RCC 7860 (cell line): ENCODE data around the gene LPAR1.
A peak's percentile ranks its signal among the peaks of the same experiment; 100 is the strongest.

Experiments
- DNase-seq: peaks from one replicate; pipeline ENCODE4 v3.0.0-alpha.2; 2015; ENCODE audit warnings: low spot score
- FAIRE-seq: peaks from 2 replicates; lab custom pipeline; 2012; peaks lifted over from hg19 to GRCh38; lab: Jason Lieb, UNC

Gene LPAR1

GRCh38 chr9:110926828-110927487, 111.3 kb downstream of the LPAR1 start:
- FAIRE-seq (no peak), DNase-seq (no peak)

DNA sequence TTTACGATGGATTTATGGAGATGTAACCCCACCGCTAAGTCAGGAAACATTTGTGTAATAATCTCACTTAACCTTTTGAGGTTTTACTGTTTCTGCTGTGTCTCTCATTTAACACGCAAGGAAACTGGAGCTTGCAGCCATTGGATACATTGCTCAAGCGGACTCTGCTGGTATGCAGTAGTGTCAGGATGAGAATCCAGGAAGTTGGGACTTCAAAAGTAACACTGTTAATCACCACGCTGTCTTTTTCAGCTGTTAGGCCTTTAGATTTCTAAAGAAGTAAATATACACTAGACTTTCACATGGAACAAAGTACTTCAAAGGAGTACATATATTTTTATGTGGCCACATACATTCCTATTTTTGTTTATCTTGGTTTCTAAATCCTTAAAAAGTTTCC, 114.7 kb downstream of the LPAR1 start:
- FAIRE-seq: no peak

DNA sequence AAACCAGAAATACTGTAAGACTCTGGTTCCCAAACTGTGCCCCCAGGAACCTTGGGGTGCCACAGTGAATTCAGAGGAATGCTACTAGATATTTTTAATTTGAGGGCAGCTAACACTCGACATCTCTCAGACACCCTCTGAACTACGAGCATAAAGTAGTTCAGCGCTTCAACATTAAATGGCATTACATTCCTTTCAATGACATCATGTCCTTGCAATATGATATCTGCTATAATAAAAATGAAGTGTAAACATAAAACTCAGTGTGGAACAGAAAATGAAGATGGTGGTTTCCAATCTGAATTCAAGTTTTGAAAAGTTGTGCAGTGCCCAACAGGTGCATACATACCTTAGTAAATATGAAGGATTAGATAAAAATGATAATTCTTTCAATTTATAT, 116.1 kb downstream of the LPAR1 start:
- FAIRE-seq (peak; percentile 12), DNase-seq (no peak)

More for the DNA sequence above, 114.7 kb downstream of the LPAR1 start:
- no peak for DNase-seq

- FAIRE-seq (no peak), DNase-seq (no peak)
Measured at GRCh38 chr9:110921705-110922104, 116.6 kb downstream of the LPAR1 start.

GRCh38 chr9:110919609-110920008, 118.7 kb downstream of the LPAR1 start:
- peak; percentile 94 for DNase-seq
- peak; percentile 99 for FAIRE-seq

- no peak for DNase-seq
- no peak for FAIRE-seq
Measured at GRCh38 chr9:110919050-110919435, 119.2 kb downstream of the LPAR1 start.

- FAIRE-seq: peak; percentile 18
- DNase-seq: peak; percentile 56
Measured at GRCh38 chr9:110918316-110919049, 119.8 kb downstream of the LPAR1 start.

DNA sequence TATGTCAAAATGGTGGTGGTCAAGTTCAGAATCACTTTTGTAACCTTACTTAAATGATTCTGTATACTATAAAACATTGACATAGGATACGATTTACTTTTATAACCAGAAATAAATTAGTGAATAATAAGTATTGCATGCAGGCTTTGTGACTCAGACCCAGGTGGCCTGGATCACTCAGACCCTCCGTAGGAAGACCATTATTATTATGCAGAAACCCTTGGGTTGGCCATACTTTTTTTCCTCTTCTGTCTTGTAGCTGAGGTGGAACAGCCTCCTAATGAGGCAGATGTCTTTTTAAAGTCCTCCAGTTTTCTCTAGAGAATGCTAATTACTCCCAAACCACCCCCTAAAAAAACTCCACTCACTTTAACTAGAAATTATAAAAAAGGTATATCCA, 121.9 kb downstream of the LPAR1 start:
- no peak for DNase-seq
- no peak for FAIRE-seq

- FAIRE-seq (no peak), DNase-seq (no peak)
Measured at GRCh38 chr9:110912419-110913291, 125.6 kb downstream of the LPAR1 start.

GRCh38 chr9:110911659-110912418, 126.4 kb downstream of the LPAR1 start:
- DNase-seq (no peak), FAIRE-seq (no peak)

DNA sequence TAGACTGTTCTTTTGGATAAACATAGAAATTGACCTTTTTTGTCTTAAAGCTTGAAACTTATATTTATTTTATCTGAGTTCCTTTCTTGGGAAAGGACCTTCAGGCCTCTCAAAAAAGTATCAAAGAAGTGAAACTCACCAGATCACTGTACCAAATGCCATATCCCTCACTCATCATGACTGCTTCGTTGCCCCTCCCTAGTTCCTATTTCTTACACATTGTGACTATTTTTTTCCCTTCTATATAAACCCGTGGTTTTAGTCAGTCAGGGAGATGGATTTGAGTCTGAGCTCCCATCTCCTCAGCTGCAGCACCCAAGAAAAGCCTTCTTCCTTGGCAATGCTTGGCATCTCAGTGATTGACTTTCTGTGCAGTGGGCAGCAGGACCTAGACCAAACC, 129.4 kb downstream of the LPAR1 start:
- DNase-seq: no peak

GRCh38 chr9:110900917-110901316, 137.4 kb downstream of the LPAR1 start:
- FAIRE-seq: no peak
- DNase-seq: no peak

More for the DNA sequence above, 129.4 kb downstream of the LPAR1 start:
- no peak for FAIRE-seq

DNA sequence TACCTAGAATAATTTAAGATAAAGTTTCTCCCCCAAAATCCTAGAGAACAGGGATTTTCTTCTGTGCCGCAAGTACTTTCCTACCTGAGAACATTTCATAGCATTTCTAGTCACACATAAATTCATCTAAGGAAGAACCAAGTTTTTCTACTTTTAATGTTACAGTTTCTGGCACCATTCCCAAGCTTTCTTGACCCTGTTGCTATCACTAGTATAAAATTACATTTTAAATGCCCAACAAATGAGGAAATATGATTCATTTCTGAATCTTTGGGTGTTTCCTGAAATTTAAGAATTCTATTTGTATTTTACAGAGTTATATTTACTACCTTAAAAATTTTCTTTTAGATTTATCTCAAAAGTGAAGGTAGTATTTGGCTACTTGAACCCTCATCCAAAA, 137.8 kb downstream of the LPAR1 start:
- DNase-seq (no peak), FAIRE-seq (no peak)

DNA sequence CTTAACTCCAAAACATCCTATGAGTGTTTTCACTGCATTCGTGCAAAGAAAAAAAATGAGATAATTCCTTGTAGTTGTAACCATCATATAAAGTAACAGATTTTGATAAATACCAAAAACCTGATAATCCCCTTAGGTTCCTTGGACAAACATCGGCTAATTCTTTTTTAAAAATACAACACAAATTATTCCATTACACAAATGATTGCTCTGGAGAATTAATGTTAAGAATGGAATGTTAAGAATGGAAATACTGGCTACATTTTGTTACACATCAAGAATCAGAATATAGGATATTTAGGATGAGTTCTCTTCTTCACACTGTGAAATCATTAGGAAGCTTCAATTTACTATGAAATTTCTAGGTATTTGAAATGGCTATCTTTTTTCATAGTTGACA, 139.4 kb downstream of the LPAR1 start:
- no peak for FAIRE-seq
- DNase-seq: no peak

DNA sequence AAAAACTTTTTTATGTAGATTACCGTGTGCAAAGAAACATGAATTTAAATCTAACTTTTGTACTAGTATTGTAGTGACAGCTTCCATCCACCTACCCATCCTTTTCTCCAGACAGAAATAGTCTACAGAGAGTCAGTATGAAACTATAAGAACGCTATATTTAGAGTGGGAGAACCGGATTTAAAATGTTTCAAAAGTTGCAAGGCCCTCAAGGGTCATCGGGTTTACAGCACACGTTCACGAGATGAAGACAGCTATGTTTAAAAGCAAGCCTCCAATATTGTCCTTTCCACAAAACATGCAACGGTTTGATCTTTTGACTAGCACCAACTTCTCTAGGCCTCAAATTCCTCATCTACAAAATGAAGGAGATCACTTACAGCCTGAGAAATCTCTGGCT, 139.9 kb downstream of the LPAR1 start:
- FAIRE-seq: no peak
- no peak for DNase-seq

GRCh38 chr9:110897943-110898342, 140.3 kb downstream of the LPAR1 start:
- DNase-seq (no peak), FAIRE-seq (no peak)

GRCh38 chr9:110895147-110895905, 142.9 kb downstream of the LPAR1 start:
- DNase-seq (no peak), FAIRE-seq (no peak)

DNA sequence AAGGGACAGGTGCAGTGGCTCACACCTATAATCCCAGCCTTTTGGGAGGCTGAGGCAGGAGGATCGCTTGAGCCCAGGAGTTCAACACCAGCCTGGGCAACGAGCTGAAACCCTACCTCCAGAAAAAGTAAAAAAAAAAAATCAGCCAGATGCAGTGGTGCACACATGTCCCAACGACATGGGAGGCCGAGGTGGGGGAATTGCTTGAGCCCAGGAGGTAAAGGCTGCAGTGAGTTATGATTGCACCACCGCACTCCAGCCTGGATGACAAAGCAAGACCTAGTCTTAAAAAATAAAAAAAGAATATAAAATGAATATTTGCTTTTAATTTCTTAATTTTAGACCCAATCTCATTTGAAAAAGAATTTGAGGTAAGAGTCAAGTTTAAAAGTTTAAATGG, 143.5 kb downstream of the LPAR1 start:
- FAIRE-seq: no peak

DNA sequence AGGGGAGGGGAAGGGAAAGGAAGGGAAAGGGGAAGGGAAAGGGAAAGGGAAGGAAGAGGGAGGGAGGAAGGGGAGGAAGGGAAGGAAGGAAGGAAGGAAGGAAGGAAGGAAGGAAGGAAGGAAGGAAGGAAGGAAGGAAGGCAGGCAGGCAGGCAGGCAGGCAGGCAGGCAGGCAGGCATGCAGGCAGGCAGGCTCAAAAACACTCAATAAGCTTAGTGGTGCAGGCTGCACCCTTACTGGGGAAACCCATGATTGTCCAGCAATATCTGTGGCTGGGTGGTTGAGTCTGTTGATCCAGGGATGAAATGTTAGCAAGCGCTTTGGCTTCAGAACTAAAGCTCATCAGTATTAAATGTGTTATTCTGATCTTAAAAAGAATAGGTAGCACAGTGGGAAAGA, 145.6 kb downstream of the LPAR1 start:
- FAIRE-seq: no peak

More for the DNA sequence above, 143.5 kb downstream of the LPAR1 start:
- no peak for DNase-seq

DNA sequence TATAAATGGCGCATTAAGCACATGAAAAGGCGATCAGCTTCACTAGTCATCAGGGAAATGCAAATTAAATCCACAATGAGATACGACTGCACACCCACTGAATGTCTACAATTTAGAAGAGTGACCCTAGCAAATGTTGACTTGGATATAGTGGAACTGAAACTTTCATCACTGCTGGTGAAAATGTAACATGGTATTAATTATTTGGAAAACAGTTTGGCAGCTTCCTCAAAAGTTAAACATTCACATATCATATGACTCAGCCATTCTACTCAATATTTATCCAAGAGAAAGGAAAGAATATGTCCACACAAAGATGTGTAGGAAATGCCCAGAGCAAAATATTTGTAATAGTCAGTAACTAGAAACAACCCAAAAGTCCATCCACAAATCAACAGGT, 146.5 kb downstream of the LPAR1 start:
- FAIRE-seq: peak; percentile 80
- no peak for DNase-seq

More for the DNA sequence above, 145.6 kb downstream of the LPAR1 start:
- DNase-seq: no peak
